Measurements from ENCODE around the gene IKZF1. TPM values are rescaled to one million over a fixed set of nuclear protein-coding genes. Genes with fewer than 3 reads are reported as not detected.

IKZF1 gene
- total RNA-seq, 1 donor from 2014 or later = 1.2 TPM

DNA sequence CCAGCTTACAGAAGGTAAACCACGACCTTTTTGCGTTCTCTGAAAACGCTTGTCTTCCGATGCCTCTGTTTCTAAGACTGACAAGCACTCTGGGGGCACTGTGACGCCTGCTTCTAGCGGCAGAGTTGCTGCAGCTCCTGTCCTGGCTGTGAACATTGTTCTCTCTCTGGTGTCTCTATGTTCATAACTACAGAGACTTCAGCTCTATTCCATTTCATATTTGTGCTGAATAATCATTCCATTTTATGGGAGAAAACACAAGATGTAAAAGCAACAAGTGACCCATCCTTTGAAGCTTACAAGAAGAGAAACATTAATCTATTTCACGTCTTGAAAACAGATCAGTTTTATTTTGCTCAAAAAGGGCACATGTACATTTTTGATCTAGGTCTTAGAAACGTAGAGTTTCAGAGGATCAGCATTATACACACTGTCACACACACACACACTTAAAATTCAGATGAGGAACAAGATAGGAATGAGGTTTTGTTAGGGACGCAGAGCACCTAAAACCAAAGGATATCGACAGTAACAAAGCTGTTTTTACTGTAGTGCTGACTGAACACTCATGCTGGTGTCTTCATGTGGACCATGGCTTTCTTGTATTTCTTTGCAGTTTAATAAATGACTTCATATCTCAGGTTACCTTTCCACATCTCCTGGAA is 3.0 kb downstream of the IKZF1 start:
- no peak for DNase-seq (ENCODE audit: low spot score in 2 of 2)
- FAIRE-seq = no peak

DNA sequence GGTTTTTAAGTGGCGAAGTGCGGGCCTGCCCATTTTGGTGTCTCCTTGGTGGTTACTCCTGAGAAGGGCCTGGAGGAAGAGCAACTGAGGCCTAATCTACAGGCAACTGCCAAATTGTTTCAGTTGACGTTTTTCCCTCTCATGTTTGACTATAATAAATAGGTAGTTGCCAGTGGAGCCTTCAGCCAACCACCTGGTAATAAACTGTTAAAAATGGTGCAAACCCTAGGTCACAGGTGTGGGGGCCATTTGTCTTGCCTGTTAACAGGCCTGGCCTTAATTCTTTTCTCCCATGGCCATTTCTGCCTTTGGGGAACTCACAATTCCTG is 3.7 kb downstream of the IKZF1 start:
- no peak for FAIRE-seq
- DNase-seq (ENCODE audit: low spot score in 2 of 2) = no peak

DNA sequence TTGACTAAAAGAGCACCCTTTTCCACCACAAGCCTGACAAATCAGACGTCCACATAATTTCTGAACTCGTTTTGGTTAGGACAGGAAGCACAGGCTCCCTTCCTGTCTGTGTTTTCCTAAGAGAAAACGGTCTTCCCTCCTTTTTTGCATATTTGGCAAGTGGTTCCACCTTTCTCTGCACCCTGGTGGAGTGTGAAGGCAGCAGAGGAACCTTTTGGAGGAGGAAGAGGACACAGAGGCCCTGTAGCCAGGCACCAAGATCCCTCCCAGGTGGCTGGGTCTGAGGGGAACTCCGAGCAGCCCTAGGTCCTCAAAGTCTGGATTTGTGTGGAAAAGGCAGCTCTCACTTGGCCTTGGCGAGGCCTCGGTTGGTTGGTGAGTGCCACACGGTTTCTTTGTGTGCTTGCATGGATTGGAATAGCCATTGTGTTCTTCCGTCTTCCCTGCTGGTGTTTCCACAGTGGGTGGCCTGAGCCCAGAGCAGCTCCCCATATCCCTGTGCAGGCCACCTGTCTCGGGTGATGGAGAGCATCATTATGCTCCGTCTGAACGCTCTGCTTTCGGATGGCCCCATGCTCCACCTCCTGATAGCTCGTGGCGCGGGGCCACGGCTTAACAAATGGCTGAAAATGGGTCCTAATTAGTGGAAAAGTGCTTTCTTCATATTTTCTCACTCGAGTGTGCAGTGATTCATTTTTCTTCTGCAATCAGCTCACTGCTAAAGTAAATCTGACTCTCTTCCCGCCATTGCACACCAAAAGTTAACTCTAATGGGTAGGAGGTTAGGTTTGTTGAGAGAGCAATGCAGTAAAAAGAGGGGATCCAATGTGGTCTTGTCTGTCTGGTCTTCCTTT is 4.2 kb downstream of the IKZF1 start:
- DNase-seq (ENCODE audit: low spot score in 2 of 2) = no peak
- FAIRE-seq = no peak

GRCh38 chr7:50309721-50310120 is 5.2 kb downstream of the IKZF1 start:
- FAIRE-seq (no peak), DNase-seq (ENCODE audit: low spot score in 2 of 2) (no peak)

- no peak for DNase-seq (ENCODE audit: low spot score in 2 of 2)
- FAIRE-seq = no peak
These were observed 5.8 kb downstream of the IKZF1 start for GRCh38 chr7:50310361-50310760.

DNA sequence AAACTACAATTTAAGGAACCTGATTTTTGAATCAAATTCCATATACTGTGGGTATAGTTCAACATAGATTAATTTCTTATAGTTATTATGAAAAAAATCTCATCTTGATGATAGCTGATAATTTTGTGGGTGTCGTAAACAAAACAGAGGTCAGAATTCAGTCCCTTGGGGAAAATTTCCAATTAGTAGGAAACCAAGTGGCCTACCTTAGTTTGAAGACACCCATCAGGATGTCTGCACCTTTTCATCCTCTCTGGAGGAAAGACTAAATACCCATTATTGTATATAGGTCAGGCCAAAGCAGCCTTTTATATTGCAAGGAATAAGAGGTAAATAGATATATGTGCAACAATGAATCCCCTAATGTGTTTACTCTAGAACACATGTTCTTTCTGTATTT is 6.4 kb downstream of the IKZF1 start:
- DNase-seq (ENCODE audit: low spot score in 2 of 2) (no peak), FAIRE-seq (no peak)

DNA sequence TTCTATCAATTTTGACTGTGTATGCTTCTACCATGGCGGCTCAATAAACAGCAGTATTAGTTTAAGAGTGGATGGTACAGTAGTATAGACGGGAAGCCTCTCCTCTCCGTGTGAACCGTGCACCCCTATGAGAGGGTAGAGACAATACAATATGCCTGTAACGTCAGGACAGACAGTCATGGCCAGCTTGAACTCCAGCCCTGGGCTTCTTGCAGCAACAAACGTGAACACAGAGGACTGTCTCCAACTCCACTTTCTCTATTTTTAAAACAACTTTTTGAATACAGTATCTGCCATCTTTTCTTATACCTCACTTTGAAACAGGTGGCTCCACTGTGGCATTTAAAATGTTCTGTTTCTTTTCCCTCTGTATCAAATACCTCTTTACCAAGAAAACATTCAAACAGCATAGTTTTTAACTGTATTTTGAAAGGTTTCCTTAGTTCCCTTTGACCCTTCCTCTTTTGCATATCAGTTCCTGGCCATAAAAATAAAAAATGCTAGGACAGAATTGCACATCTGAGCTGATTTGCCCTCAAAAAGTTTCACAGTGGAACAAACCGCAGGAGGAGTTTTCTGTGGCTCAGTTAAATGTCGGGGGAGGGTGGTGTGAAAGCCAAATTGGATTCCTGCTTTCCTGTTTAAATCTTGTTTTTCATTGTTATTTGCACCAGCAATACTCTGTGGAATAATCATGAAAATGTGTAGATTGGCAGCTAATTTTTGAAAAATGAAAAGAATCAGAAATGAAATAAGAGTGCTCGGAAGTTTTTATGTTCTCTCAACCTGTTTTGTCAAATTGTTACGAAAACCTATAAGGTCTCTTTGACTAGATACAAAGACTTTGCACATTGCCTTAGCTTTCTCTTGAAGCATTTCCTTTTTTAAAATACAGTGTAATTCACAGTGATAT is 8.0 kb downstream of the IKZF1 start:
- FAIRE-seq (no peak), DNase-seq (ENCODE audit: low spot score in 2 of 2) (no peak)

DNA sequence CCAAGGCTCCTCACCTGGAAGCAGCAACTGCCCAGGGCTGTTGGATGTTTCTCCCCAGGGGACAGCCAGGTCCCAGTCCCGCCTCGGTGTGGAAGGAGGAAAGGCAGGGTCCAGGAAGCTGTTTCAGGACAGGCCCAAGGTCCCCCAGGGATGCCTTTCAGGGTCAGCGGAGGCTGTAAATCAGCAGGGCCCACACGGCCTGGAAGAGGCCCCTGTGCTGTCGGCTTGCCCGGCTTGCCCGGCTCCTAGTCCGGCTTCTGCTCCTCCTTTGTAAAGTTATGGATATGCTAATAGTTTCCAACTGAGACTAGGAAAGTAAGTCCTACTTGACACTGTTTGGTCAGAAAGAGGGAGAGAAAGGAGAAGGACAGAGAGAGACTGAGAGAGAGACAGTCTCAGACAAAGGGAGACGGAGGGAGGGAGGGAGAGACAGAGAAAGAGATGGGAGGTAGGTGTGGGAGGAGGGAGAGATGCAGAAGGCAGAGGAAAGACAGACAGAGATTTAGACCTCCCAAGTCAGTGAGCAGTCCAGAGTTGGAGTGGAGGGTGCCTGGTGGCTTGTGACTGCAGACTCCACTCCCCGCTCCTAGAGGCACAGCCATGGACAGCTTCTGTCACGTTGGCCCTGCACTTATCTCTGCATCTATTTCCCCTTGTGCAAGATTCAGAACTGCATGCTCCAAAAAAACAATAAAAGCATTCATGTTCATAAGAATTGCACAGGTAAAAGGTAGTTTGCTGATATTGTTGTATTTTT is 10.5 kb downstream of the IKZF1 start:
- FAIRE-seq (no peak), DNase-seq (ENCODE audit: low spot score in 2 of 2) (no peak)

- FAIRE-seq (no peak), DNase-seq (ENCODE audit: low spot score in 2 of 2) (no peak)
These were observed 11.5 kb downstream of the IKZF1 start for GRCh38 chr7:50315739-50316671.

DNA sequence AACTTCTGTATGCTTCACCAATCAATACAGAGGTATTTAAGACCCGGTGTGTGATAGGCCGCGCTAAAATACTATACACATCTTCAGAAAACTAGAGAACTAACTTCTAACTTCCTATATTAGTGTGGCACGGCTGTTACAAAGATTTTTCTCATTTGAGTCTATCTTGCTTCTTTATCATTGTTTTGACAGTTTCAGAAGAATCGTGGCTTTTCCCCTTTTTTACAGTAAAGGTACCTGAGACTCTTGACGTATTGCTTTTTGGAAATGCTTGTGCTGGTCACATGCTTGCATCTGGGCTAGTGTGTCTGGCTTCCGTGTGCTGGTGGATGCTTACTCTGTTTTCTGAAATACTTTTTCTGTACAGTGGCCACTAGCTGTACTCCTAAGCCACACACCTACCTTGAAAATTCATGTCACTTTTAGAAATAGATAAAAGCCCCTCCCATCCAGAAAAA is 12.7 kb downstream of the IKZF1 start:
- DNase-seq (ENCODE audit: low spot score in 2 of 2) (no peak), FAIRE-seq (no peak)

- no peak for DNase-seq (ENCODE audit: low spot score in 2 of 2)
- FAIRE-seq = no peak
These were observed 13.5 kb downstream of the IKZF1 start for GRCh38 chr7:50317697-50318669.

- FAIRE-seq = no peak
These were observed 17.1 kb downstream of the IKZF1 start for GRCh38 chr7:50321487-50322067.

GRCh38 chr7:50324113-50324512 is 19.6 kb downstream of the IKZF1 start:
- DNase-seq (ENCODE audit: low spot score in 2 of 2) (no peak), FAIRE-seq (no peak)

More at GRCh38 chr7:50321487-50322067, 17.1 kb downstream of the IKZF1 start:
- no peak for DNase-seq (ENCODE audit: low spot score in 2 of 2)

DNA sequence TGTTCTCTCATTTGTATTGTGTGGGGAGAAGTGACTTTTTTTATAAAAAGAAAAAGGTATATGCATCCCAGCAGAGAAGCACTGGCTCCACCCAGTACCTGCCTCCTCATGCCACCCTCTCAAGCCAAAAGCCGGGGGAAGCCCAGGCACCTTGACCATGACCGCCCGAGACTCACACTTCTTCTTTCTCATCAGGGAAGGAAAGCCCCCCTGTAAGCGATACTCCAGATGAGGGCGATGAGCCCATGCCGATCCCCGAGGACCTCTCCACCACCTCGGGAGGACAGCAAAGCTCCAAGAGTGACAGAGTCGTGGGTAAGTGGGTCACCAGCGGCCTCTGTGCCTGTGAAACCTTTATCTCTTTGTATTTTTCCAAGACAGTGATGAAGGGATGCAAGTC is 22.9 kb downstream of the IKZF1 start:
- no peak for FAIRE-seq
- DNase-seq (ENCODE audit: low spot score in 2 of 2) = no peak

GRCh38 chr7:50329775-50330174 is 25.3 kb downstream of the IKZF1 start:
- FAIRE-seq (no peak), DNase-seq (ENCODE audit: low spot score in 2 of 2) (no peak)

DNA sequence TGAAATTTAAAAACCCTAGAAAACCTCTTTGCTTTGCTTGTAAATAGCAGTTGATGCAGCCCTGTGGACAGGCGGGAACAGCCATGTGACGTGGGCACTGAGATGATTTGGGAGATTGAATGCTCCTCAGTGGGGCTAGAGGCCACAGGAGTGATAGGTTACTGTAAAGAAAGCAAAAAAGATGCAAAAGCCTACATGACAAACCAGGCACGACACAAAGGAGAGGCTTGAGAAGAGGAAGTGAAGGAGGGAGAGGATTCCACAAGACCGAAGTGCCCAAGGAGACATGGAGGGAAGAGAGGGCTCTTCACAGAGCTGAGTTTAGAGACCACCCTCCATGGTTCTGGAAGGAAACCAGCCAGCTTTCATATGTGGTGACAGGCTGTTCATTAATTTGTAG is 25.7 kb downstream of the IKZF1 start:
- DNase-seq (ENCODE audit: low spot score in 2 of 2) = no peak
- FAIRE-seq = no peak

DNA sequence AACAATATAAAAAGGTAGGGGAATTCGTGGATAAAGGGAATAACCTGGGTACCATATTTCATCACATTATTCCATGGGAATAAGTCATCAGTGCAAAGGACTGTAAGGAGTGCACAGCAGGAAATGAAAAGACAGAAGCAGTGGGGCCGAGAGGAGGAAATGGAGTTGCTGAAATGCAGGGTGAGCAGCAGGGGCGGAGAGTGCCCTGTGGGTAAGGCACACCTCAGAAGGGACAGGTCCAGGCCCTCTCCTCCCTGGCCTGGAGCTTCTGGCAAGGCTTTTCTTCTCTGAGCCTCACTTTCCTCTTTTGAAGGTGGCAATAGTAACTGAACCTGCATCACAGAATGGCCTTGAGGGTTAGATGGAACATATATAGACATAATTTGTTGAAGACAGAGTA is 26.2 kb downstream of the IKZF1 start:
- FAIRE-seq (no peak), DNase-seq (ENCODE audit: low spot score in 2 of 2) (no peak)
